ENCODE data around the gene AKAP8L. TPM values are rescaled to one million over a fixed set of nuclear protein-coding genes. Genes with fewer than 3 reads are reported as not detected.

Gene AKAP8L
- total RNA-seq, 1 experiment from 2014 or later = 123 TPM

DNA sequence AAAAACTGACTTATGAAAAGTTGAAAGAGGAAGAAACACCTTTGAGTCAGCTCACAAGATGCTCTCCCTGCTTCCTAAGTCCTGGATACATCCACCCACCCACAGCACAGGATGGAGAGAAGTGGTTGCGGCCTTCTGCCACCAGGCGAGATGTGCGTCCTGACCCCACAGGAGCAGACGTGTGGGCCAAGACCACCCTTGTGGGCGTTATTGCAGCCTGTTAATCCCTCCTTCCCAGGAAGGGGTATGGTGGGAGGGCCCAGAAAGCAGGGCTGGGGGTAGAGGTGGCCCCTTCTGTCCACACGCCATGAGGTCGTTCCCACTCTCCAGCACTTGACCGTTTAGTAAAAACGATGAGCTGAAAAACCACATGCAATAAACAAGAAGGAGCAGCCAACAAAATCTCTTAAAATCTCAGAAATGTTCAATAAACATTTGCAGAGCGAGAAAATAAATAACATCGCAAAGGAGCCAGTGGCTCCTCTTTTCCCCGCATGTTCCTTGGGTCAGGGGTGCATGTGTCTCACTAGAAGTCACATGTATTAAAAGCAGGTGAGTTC is 2.4 kb upstream of the AKAP8L start:
- Histone ChIP-seq H4K8ac (replicated peaks; ENCODE audit: insufficient read length, low read depth, low read length) (no peak overlapping the region), H3K23ac (ENCODE audit: insufficient read length, low read depth, low read length) (no peak overlapping the region), H3K23me2 (ENCODE audit: insufficient read length, low read depth, low read length, poor library complexity, severe bottlenecking) (peaks cover 6% of the 10 kb centered on the region), H2BK15ac (ENCODE audit: low read depth, low read length) (no peak overlapping the region), H3K79me1 (ENCODE audit: insufficient read depth, low read depth, low read length, poor library complexity, severe bottlenecking) (peaks cover 10% of the 10 kb centered on the region), H3K14ac (ENCODE audit: insufficient read depth, low read length) (no peak overlapping the region), H2BK12ac (ENCODE audit: insufficient read length, low read depth, low read length) (no peak overlapping the region), H4K91ac (ENCODE audit: insufficient read length, low read depth, low read length) (no peak overlapping the region), H3K79me2 (ENCODE audit: insufficient read depth, low read length) (peaks cover 23% of the 10 kb centered on the region), H2AFZ (ENCODE audit: low read length) (no peak overlapping the region), H3K9ac (ENCODE audit: extremely low read depth, insufficient read length, low read length) (no peak overlapping the region), H2BK120ac (ENCODE audit: low read depth, low read length, poor library complexity, severe bottlenecking) (no peak overlapping the region), H3K27ac (ENCODE audit: insufficient read length, low read depth, low read length) (no peak overlapping the region), H3K27me3 (ENCODE audit: insufficient read depth, low read length) (no peaks in the 10 kb centered on the region), H3K56ac (ENCODE audit: insufficient read length, low read depth, low read length) (no peak overlapping the region), H3T11ph (ENCODE audit: low read length) (no peak overlapping the region), H2BK20ac (ENCODE audit: low read depth, low read length, poor library complexity, severe bottlenecking) (no peak overlapping the region), H4K20me1 (ENCODE audit: control insufficient read depth, insufficient read depth, insufficient read length) (no peaks in the 10 kb centered on the region), H4K5ac (ENCODE audit: insufficient read length, low read depth, low read length) (no peak overlapping the region), H2BK5ac (ENCODE audit: insufficient read length, low read length) (no peak overlapping the region), H3K4me2 (ENCODE audit: insufficient read depth, insufficient read length, low read length) (no peak overlapping the region), H3K18ac (ENCODE audit: insufficient read length, low read depth, low read length) (no peak overlapping the region), H2AK5ac (ENCODE audit: insufficient read length, low read length) (no peak overlapping the region), H3K9me3 (ENCODE audit: control insufficient read depth, low read depth, low read length) (no peaks in the 10 kb centered on the region), H3K4me1 (ENCODE audit: insufficient read depth, low read length) (no peaks in the 10 kb centered on the region), H3K4ac (ENCODE audit: low read depth, low read length) (no peak overlapping the region)
- Mint-ChIP-seq H3K4me1 (peaks cover 12 to 19% of the 10 kb centered on the region in 2 experiments), H3K27me3 (ENCODE audit: low read depth) (no peaks in the 10 kb centered on the region), H3K9me3 (peaks cover 0 to 3% of the 10 kb centered on the region in 2 experiments; a peak in 2 of 5 replicates), H3K4me3 (no peak overlapping the region), H3K27ac (no peak overlapping the region), H3K36me3 (ENCODE audit: insufficient read depth in 1 of 3, low read depth in 3 of 3) (peaks cover 33 to 43% (median 42%) of the 10 kb centered on the region in 3 experiments)
- no peak for DNase-seq
- TF ChIP-seq, protein P1, sequence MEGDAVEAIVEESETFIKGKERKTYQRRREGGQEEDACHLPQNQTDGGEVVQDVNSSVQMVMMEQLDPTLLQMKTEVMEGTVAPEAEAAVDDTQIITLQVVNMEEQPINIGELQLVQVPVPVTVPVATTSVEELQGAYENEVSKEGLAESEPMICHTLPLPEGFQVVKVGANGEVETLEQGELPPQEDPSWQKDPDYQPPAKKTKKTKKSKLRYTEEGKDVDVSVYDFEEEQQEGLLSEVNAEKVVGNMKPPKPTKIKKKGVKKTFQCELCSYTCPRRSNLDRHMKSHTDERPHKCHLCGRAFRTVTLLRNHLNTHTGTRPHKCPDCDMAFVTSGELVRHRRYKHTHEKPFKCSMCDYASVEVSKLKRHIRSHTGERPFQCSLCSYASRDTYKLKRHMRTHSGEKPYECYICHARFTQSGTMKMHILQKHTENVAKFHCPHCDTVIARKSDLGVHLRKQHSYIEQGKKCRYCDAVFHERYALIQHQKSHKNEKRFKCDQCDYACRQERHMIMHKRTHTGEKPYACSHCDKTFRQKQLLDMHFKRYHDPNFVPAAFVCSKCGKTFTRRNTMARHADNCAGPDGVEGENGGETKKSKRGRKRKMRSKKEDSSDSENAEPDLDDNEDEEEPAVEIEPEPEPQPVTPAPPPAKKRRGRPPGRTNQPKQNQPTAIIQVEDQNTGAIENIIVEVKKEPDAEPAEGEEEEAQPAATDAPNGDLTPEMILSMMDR (conservative IDR thresholded peaks at IDR 0.05) = no peak
- no CpG with 5 or more reads among the region's 12 CpGs for WGBS (ENCODE audit: extremely low coverage, insufficient read length, low lambda C conversion rate)
